Ovary (tissue), 9 donors: Measurements from ENCODE around the gene AFAP1. TPM values are rescaled to one million over a fixed set of nuclear protein-coding genes. Genes with fewer than 3 reads are reported as not detected.

Experiments
- DNase-seq, 5 donors: peaks; one replicate each; pipeline ENCODE4 v3.0.0-alpha.2; 2019 to 2020
- H3K27ac ChIP-seq, 2 donors: fragments of 200-600 bp; one replicate each; pipeline versions ENCODE4 v1.5.1 to v1.8.0; 2019 to 2022
- H3K27me3 ChIP-seq: fragments of 200-600 bp; one replicate; pipeline ENCODE4 v1.8.0; 2022
- H3K36me3 ChIP-seq: fragments of 200-600 bp; sonication (generic); one replicate; pipeline ENCODE4 v1.5.1; 2019
- H3K4me1 ChIP-seq: one replicate; pipeline ENCODE4 v1.8.1; 2013; ENCODE audit warnings: mild to moderate bottlenecking, moderate library complexity; ENCODE audit not compliant: insufficient read depth
- H3K4me3 ChIP-seq: fragments of 200-600 bp; sonication (generic); one replicate; pipeline ENCODE4 v1.5.1; 2017
- H3K9me3 ChIP-seq, 2 donors: fragments of 200-600 bp in 1 of 2; sonication (generic) in 1 of 2; one replicate each; pipeline versions ENCODE4 v1.5.1 to v1.8.1; 2013 to 2019; ENCODE audit warnings: mild to moderate bottlenecking in 1 of 2, moderate library complexity in 1 of 2
- CTCF ChIP-seq, 3 donors: fragments of 450-650 bp in 2 of 3; fragments of 200-600 bp in 1 of 3; IDR thresholded peaks; one replicate each; pipeline versions ENCODE4 v1.5.1 to v1.8.0; 2016 to 2022; ENCODE audit warnings: antibody characterized with exemption in 3 of 3, mild to moderate bottlenecking in 1 of 3
- EP300 ChIP-seq: sonication (generic); formaldehyde crosslinking; IDR thresholded peaks from one replicate; pipeline ENCODE4 v1.6.1; 2017; ENCODE audit warnings: antibody characterized with exemption
- POLR2A ChIP-seq: fragments of 450-650 bp; IDR thresholded peaks from one replicate; pipeline ENCODE4 v1.6.1; 2017; ENCODE audit warnings: antibody characterized with exemption, mild to moderate bottlenecking, moderate library complexity
- WGBS, 3 donors: extraction: QIAGEN DNeasy Blood & Tissue Kit in 1 of 3; methylation state at CpG; one replicate each; pipeline versions ENCODE4 v1.1.5 to v1.1.7; 2013 to 2017; 5-methylcytosine and 5-hydroxymethylcytosine counted together
- intact Hi-C, 4 donors: fragments of 100-400 bp; cut with DNase I; formaldehyde crosslinking; loops; one replicate each; pipeline versions ENCODE4 v1.11.0 to v1.15.1; 2022 to 2023
- polyA plus RNA-seq, 2 donors: library from polyadenylated mRNA; stranded (reverse); fragments of 200-250 nt in 1 of 2; fragments of 350-450 nt in 1 of 2; fragmentation: Illumina TruSeq in 1 of 2; extraction: RNeasy Lipid Tissue Mini Kit (QIAGEN cat#74804) in 1 of 2; gene quantifications; one replicate each; pipeline ENCODE4 v1.2.3, GENCODE V29; 2013 to 2014
- total RNA-seq, 7 donors: library from RNA; depleted of rRNA in 2 of 7; stranded (reverse); fragments of >200 nt in 2 of 7; fragmentation: NEBNext Ultra II Directional in 3 of 7; extraction: Animal tissue kit (Norgen Biotek cat#: 25700) in 3 of 7; gene quantifications; one replicate each; pipeline versions ENCODE4 v1.1.0 to v1.2.4, GENCODE V29; 2016 to 2023
- donor health status: DM: no; HTN: no; CAD: no; lungs with moderate emphysema.
- donor health status: DM: no; HTN: no; CAD: no.
- donor health status: Bipolar disorder and iron deficiency.
- donor health status: DM: yes; HTN: yes; CAD: no.
- donor health status: DM: no; HTN: no; CAD: no.
- donor health status: DM: yes; HTN: yes; CAD: no.

AFAP1 gene
- total and polyA plus RNA-seq, 9 donors = 8.6 to 42.3 (median 23.0) TPM

- no peaks in the 10 kb centered on the region for H3K9me3 ChIP-seq
- H3K36me3 ChIP-seq = no peaks in the 10 kb centered on the region
- no peaks in the 10 kb centered on the region for H3K27me3 ChIP-seq
- peaks cover 5% of the 10 kb centered on the region for H3K4me1 ChIP-seq
- TF ChIP-seq EP300 (no peak), POLR2A (no peak), CTCF (IDR thresholded peaks at IDR 0.05) (no peak)
- peak overlapping the region in 1 of 2 donors; percentile 43 for H3K27ac ChIP-seq
- DNase-seq = peak in 1 of 5 donors; percentile 57
- intact Hi-C loops = loop anchor here in 3 of 4 donors (2.0 to 5.0 kb wide), 2 partner anchors 181 to 184 kb away; no protein-coding TSS in a partner anchor
- H3K4me3 ChIP-seq = no peak overlapping the region
- WGBS, 3 donors = 10 to 31% (median 14%) methylated on average over 21 of the region's 21 CpGs
These were observed 46.3 kb upstream of the AFAP1 start for GRCh38 chr4:7985891-7986441.

GRCh38 chr4:7985072-7985471, 45.4 kb upstream of the AFAP1 start:
- no peaks in the 10 kb centered on the region for H3K36me3 ChIP-seq
- TF ChIP-seq EP300 (no peak), POLR2A (no peak), CTCF (IDR thresholded peaks at IDR 0.05) (no peak)
- H3K4me1 ChIP-seq = peaks cover 5% of the 10 kb centered on the region
- intact Hi-C loops = loop anchor here in 1 of 4 donors (5.0 kb wide), 1 partner anchor 183 kb away; no protein-coding TSS in a partner anchor
- no peak overlapping the region for H3K4me3 ChIP-seq
- whole genome bisulfite sequencing, 3 donors = 95 to 96% (median 95%) methylated on average over 12 of the region's 12 CpGs
- no peaks in the 10 kb centered on the region for H3K27me3 ChIP-seq
- no peak for DNase-seq
- H3K9me3 ChIP-seq = no peaks in the 10 kb centered on the region
- no peak overlapping the region for H3K27ac ChIP-seq

DNA sequence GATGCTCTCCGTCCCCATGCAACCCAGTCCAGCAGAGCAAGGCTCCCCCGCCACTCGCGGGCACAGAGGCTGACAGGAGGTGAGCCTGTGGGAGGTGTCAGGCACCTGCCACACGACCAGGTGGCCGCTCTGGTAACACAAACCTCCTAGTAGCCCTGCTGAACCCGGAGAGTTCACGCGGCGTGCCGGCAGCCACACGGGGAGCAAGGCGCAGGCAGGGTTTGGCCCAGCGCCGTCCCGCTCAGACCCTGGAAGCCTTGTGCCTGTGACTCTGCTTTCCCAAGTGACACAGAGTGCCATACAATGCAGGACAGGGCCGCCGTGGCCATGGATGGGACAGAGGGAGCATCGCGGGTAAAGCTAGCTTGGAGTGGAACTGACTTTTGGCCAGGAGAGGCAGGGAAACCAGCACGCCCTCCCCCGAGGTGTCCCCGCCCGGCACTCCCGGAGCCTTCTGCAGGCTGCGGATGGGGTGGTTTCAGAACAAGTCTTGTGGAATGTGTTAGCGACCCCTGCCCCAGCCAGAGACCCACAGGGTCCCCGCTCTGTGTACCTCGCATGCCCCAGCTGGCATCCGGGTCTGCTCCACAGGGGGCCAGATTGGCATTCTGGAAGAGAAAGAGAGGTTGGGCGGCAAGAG, 44.7 kb upstream of the AFAP1 start:
- H3K27me3 ChIP-seq = no peaks in the 10 kb centered on the region
- intact Hi-C loops = no loop called here
- TF ChIP-seq POLR2A (no peak), CTCF (IDR thresholded peaks at IDR 0.05) (no peak), EP300 (no peak)
- H3K4me1 ChIP-seq = peaks cover 5% of the 10 kb centered on the region
- H3K4me3 ChIP-seq = no peak overlapping the region
- WGBS, 3 donors = 91 to 96% (median 93%) methylated on average over 30 to 31 of the region's 31 CpGs
- H3K9me3 ChIP-seq = no peaks in the 10 kb centered on the region
- H3K27ac ChIP-seq = no peak overlapping the region
- no peak for DNase-seq
- H3K36me3 ChIP-seq = no peaks in the 10 kb centered on the region

GRCh38 chr4:7983296-7983695, 43.6 kb upstream of the AFAP1 start:
- Histone ChIP-seq H3K27me3 (no peaks in the 10 kb centered on the region), H3K36me3 (no peaks in the 10 kb centered on the region), H3K4me3 (no peak overlapping the region), H3K27ac (no peak overlapping the region), H3K4me1 (peaks cover 11% of the 10 kb centered on the region), H3K9me3 (no peaks in the 10 kb centered on the region)
- no peak for TF ChIP-seq POLR2A
- no peak for TF ChIP-seq EP300
- TF ChIP-seq CTCF (IDR thresholded peaks at IDR 0.05) = no peak
- intact Hi-C loops = no loop called here
- 94 to 95% (median 95%) methylated on average over 17 of the region's 17 CpGs for WGBS, 3 donors
- DNase-seq = no peak
